ENCODE measurements around the gene GJE1.

GJE1 gene

GRCh38 chr6:142171351-142171750 lies 38.6 kb downstream of the GJE1 start:
- no peak overlapping the region for H3K4me3 ChIP-seq (ENCODE audit: low read depth, low read length)
- H3K9me3 ChIP-seq (ENCODE audit: insufficient read depth, low read depth, low read length): no peaks in the 10 kb centered on the region
- H3K27me3 ChIP-seq (ENCODE audit: insufficient read depth, low read length): no peaks in the 10 kb centered on the region
- H3K14ac ChIP-seq (ENCODE audit: low read length): no peak overlapping the region
- no peak overlapping the region for H3K9ac ChIP-seq (ENCODE audit: low read length)
- no peak overlapping the region for H3K4ac ChIP-seq (ENCODE audit: low read depth, low read length)
- H3K36me3 ChIP-seq (ENCODE audit: control insufficient read depth in 1 of 2, insufficient read depth in 2 of 2, low read length in 2 of 2): peaks cover 11 to 12% of the 10 kb centered on the region in 2 experiments
- no peaks in the 10 kb centered on the region for H3K79me2 ChIP-seq (ENCODE audit: control insufficient read depth, insufficient read depth, low read length, poor library complexity)
- no peak overlapping the region for H3K23ac ChIP-seq (ENCODE audit: low read length)
- DNase-seq: no peak
- no peak overlapping the region for H3K4me2 ChIP-seq (ENCODE audit: low read length)
- H2BK5ac ChIP-seq (ENCODE audit: low read depth, low read length, poor library complexity): no peak overlapping the region
- no peak overlapping the region for H3K18ac ChIP-seq (ENCODE audit: low read length)
- H3K79me1 ChIP-seq (ENCODE audit: low read length): no peaks in the 10 kb centered on the region
- H4K8ac ChIP-seq (ENCODE audit: low read depth, low read length): no peak overlapping the region
- H2AK5ac ChIP-seq (ENCODE audit: low read length): no peak overlapping the region
- no peak overlapping the region for H4K12ac ChIP-seq (ENCODE audit: low read depth, low read length)
- no peaks in the 10 kb centered on the region for H3K4me1 ChIP-seq (ENCODE audit: control insufficient read depth in 1 of 2, insufficient read depth in 2 of 2, low read length in 2 of 2)
- no peak overlapping the region for H2BK12ac ChIP-seq (ENCODE audit: low read length)
- H4K91ac ChIP-seq (ENCODE audit: low read depth, low read length): no peak overlapping the region
- no peak overlapping the region for H2BK120ac ChIP-seq (ENCODE audit: insufficient read depth, low read length, poor library complexity)
- no peak overlapping the region for H2AFZ ChIP-seq (ENCODE audit: insufficient read depth, low read length, poor library complexity)
- no peak overlapping the region for H3K27ac ChIP-seq (ENCODE audit: low read depth, low read length)

- Histone ChIP-seq H3K9me3 (ENCODE audit: insufficient read depth, low read depth, low read length) (no peaks in the 10 kb centered on the region), H3K79me2 (ENCODE audit: control insufficient read depth, insufficient read depth, low read length, poor library complexity) (no peaks in the 10 kb centered on the region), H4K12ac (ENCODE audit: low read depth, low read length) (no peak overlapping the region)
Measured at GRCh38 chr6:142172758-142173157, 40.0 kb downstream of the GJE1 start.

GRCh38 chr6:142173980-142174379 lies 41.3 kb downstream of the GJE1 start:
- Histone ChIP-seq H3K4me3 (ENCODE audit: low read depth, low read length) (no peak overlapping the region), H3K27ac (ENCODE audit: low read depth, low read length) (no peak overlapping the region), H2BK5ac (ENCODE audit: low read depth, low read length, poor library complexity) (no peak overlapping the region), H3K9me3 (ENCODE audit: insufficient read depth, low read depth, low read length) (no peaks in the 10 kb centered on the region), H2AFZ (ENCODE audit: insufficient read depth, low read length, poor library complexity) (no peak overlapping the region), H3K36me3 (ENCODE audit: control insufficient read depth in 1 of 2, insufficient read depth in 2 of 2, low read length in 2 of 2) (peaks cover 11 to 13% of the 10 kb centered on the region in 2 experiments), H3K27me3 (ENCODE audit: insufficient read depth, low read length) (no peaks in the 10 kb centered on the region), H2AK5ac (ENCODE audit: low read length) (no peak overlapping the region), H3K18ac (ENCODE audit: low read length) (no peak overlapping the region), H3K79me2 (ENCODE audit: control insufficient read depth, insufficient read depth, low read length, poor library complexity) (no peaks in the 10 kb centered on the region), H4K8ac (ENCODE audit: low read depth, low read length) (no peak overlapping the region), H3K4ac (ENCODE audit: low read depth, low read length) (no peak overlapping the region), H2BK120ac (ENCODE audit: insufficient read depth, low read length, poor library complexity) (no peak overlapping the region), H4K12ac (ENCODE audit: low read depth, low read length) (no peak overlapping the region), H3K23ac (ENCODE audit: low read length) (no peak overlapping the region), H2BK12ac (ENCODE audit: low read length) (no peak overlapping the region), H3K79me1 (ENCODE audit: low read length) (no peaks in the 10 kb centered on the region), H3K9ac (ENCODE audit: low read length) (no peak overlapping the region), H3K4me1 (ENCODE audit: control insufficient read depth in 1 of 2, insufficient read depth in 2 of 2, low read length in 2 of 2) (no peaks in the 10 kb centered on the region), H3K14ac (ENCODE audit: low read length) (no peak overlapping the region), H4K91ac (ENCODE audit: low read depth, low read length) (no peak overlapping the region), H3K4me2 (ENCODE audit: low read length) (no peak overlapping the region)
- DNase-seq: no peak
- WGBS (ENCODE audit: extremely low coverage, insufficient coverage, insufficient read length): no CpG with 5 or more reads among the region's 3 CpGs

More at GRCh38 chr6:142172758-142173157, 40.0 kb downstream of the GJE1 start:
- DNase-seq: no peak
- H2BK12ac ChIP-seq (ENCODE audit: low read length): no peak overlapping the region
- no peak overlapping the region for H4K8ac ChIP-seq (ENCODE audit: low read depth, low read length)
- H2BK5ac ChIP-seq (ENCODE audit: low read depth, low read length, poor library complexity): no peak overlapping the region
- no peak overlapping the region for H3K9ac ChIP-seq (ENCODE audit: low read length)
- no peak overlapping the region for H2BK120ac ChIP-seq (ENCODE audit: insufficient read depth, low read length, poor library complexity)
- H3K36me3 ChIP-seq (ENCODE audit: control insufficient read depth in 1 of 2, insufficient read depth in 2 of 2, low read length in 2 of 2): peaks cover 11 to 13% of the 10 kb centered on the region in 2 experiments
- no peak overlapping the region for H4K91ac ChIP-seq (ENCODE audit: low read depth, low read length)
- H3K4me1 ChIP-seq (ENCODE audit: control insufficient read depth in 1 of 2, insufficient read depth in 2 of 2, low read length in 2 of 2): no peaks in the 10 kb centered on the region
- no peak overlapping the region for H3K27ac ChIP-seq (ENCODE audit: low read depth, low read length)
- H3K23ac ChIP-seq (ENCODE audit: low read length): no peak overlapping the region
- no peak overlapping the region for H3K14ac ChIP-seq (ENCODE audit: low read length)
- no peak overlapping the region for H2AFZ ChIP-seq (ENCODE audit: insufficient read depth, low read length, poor library complexity)
- no peak overlapping the region for H3K18ac ChIP-seq (ENCODE audit: low read length)
- no peaks in the 10 kb centered on the region for H3K79me1 ChIP-seq (ENCODE audit: low read length)
- H3K27me3 ChIP-seq (ENCODE audit: insufficient read depth, low read length): no peaks in the 10 kb centered on the region
- no peak overlapping the region for H3K4me2 ChIP-seq (ENCODE audit: low read length)
- no peak overlapping the region for H2AK5ac ChIP-seq (ENCODE audit: low read length)
- H3K4me3 ChIP-seq (ENCODE audit: low read depth, low read length): no peak overlapping the region
- H3K4ac ChIP-seq (ENCODE audit: low read depth, low read length): no peak overlapping the region

GRCh38 chr6:142174703-142175102 lies 42.0 kb downstream of the GJE1 start:
- Histone ChIP-seq H3K79me1 (ENCODE audit: low read length) (no peaks in the 10 kb centered on the region), H2BK5ac (ENCODE audit: low read depth, low read length, poor library complexity) (no peak overlapping the region), H3K9ac (ENCODE audit: low read length) (no peak overlapping the region), H4K12ac (ENCODE audit: low read depth, low read length) (no peak overlapping the region), H2AFZ (ENCODE audit: insufficient read depth, low read length, poor library complexity) (no peak overlapping the region), H3K4ac (ENCODE audit: low read depth, low read length) (no peak overlapping the region), H3K23ac (ENCODE audit: low read length) (no peak overlapping the region), H3K79me2 (ENCODE audit: control insufficient read depth, insufficient read depth, low read length, poor library complexity) (no peaks in the 10 kb centered on the region), H3K27ac (ENCODE audit: low read depth, low read length) (no peak overlapping the region), H3K4me3 (ENCODE audit: low read depth, low read length) (no peak overlapping the region), H4K91ac (ENCODE audit: low read depth, low read length) (no peak overlapping the region), H3K9me3 (ENCODE audit: insufficient read depth, low read depth, low read length) (no peaks in the 10 kb centered on the region), H3K4me2 (ENCODE audit: low read length) (no peak overlapping the region), H3K36me3 (ENCODE audit: control insufficient read depth in 1 of 2, insufficient read depth in 2 of 2, low read length in 2 of 2) (peaks cover 11 to 13% of the 10 kb centered on the region in 2 experiments), H3K18ac (ENCODE audit: low read length) (no peak overlapping the region), H2BK12ac (ENCODE audit: low read length) (no peak overlapping the region), H2AK5ac (ENCODE audit: low read length) (no peak overlapping the region), H2BK120ac (ENCODE audit: insufficient read depth, low read length, poor library complexity) (no peak overlapping the region), H4K8ac (ENCODE audit: low read depth, low read length) (no peak overlapping the region), H3K27me3 (ENCODE audit: insufficient read depth, low read length) (no peaks in the 10 kb centered on the region), H3K4me1 (ENCODE audit: control insufficient read depth in 1 of 2, insufficient read depth in 2 of 2, low read length in 2 of 2) (no peaks in the 10 kb centered on the region), H3K14ac (ENCODE audit: low read length) (no peak overlapping the region)
- WGBS (ENCODE audit: extremely low coverage, insufficient coverage, insufficient read length): no CpG with 5 or more reads among the region's 6 CpGs
- DNase-seq: peak; percentile 9 to 29

GRCh38 chr6:142178129-142178528 lies 45.4 kb downstream of the GJE1 start:
- Histone ChIP-seq H3K27ac (ENCODE audit: low read depth, low read length) (no peak overlapping the region), H3K36me3 (ENCODE audit: control insufficient read depth in 1 of 2, insufficient read depth in 2 of 2, low read length in 2 of 2) (peaks cover 4 to 8% of the 10 kb centered on the region in 2 experiments), H2AFZ (ENCODE audit: insufficient read depth, low read length, poor library complexity) (no peak overlapping the region), H3K4ac (ENCODE audit: low read depth, low read length) (no peak overlapping the region), H3K14ac (ENCODE audit: low read length) (no peak overlapping the region), H4K91ac (ENCODE audit: low read depth, low read length) (no peak overlapping the region), H2BK12ac (ENCODE audit: low read length) (no peak overlapping the region), H3K9ac (ENCODE audit: low read length) (no peak overlapping the region), H3K4me2 (ENCODE audit: low read length) (no peak overlapping the region), H3K79me1 (ENCODE audit: low read length) (no peaks in the 10 kb centered on the region), H2AK5ac (ENCODE audit: low read length) (no peak overlapping the region), H4K12ac (ENCODE audit: low read depth, low read length) (no peak overlapping the region), H4K8ac (ENCODE audit: low read depth, low read length) (no peak overlapping the region), H3K4me1 (ENCODE audit: control insufficient read depth in 1 of 2, insufficient read depth in 2 of 2, low read length in 2 of 2) (no peaks in the 10 kb centered on the region), H2BK5ac (ENCODE audit: low read depth, low read length, poor library complexity) (no peak overlapping the region), H3K9me3 (ENCODE audit: insufficient read depth, low read depth, low read length) (no peaks in the 10 kb centered on the region), H3K4me3 (ENCODE audit: low read depth, low read length) (no peak overlapping the region), H3K23ac (ENCODE audit: low read length) (no peak overlapping the region), H2BK120ac (ENCODE audit: insufficient read depth, low read length, poor library complexity) (no peak overlapping the region), H3K18ac (ENCODE audit: low read length) (no peak overlapping the region), H3K27me3 (ENCODE audit: insufficient read depth, low read length) (no peaks in the 10 kb centered on the region), H3K79me2 (ENCODE audit: control insufficient read depth, insufficient read depth, low read length, poor library complexity) (no peaks in the 10 kb centered on the region)
- DNase-seq: no peak
